GM12878 (cell line): ENCODE data around the gene EGR4. TPM values are rescaled to one million over a fixed set of nuclear protein-coding genes. Genes with fewer than 3 reads are reported as not detected.
A peak's percentile ranks its signal among the peaks of the same experiment; 100 is the strongest.

Experiments
- ATAC-seq: fragments of 200-7000 bp; cut with Tn5 transposase; 3 replicates; pipeline ENCODE4 v1.9.1; 2020; ENCODE audit warnings: mild to moderate bottlenecking, moderate library complexity
- BruUV-seq: library from RNA; stranded (reverse); fragments of 400-500 nt; replicated peaks from 2 replicates; lab custom pipeline; 2021; lab: Mats Ljungman, UMichigan
- CTCF ChIA-PET: fragments of 300-600 bp; sonication (Branson Sonifier 250); formaldehyde crosslinking; extraction: SDS; loops from one replicate; lab custom pipeline; 2021; ENCODE audit warnings: inconsistent platforms; lab: Yijun Ruan, JAX
- POLR2A ChIA-PET: fragments of 350-600 bp; formaldehyde crosslinking; extraction: SDS; loops from one replicate; lab custom pipeline; 2021; ENCODE audit warnings: inconsistent platforms; lab: Charles Lee
- RAD21 ChIA-PET: fragments of 300-600 bp; sonication (Branson Sonifier 250); formaldehyde crosslinking; loops from one replicate; lab custom pipeline; 2023; ENCODE audit warnings: antibody characterized with exemption; ENCODE audit not compliant: unreplicated experiment; lab: Charles Lee
- SMC1A ChIA-PET: fragments of 300-600 bp; sonication (Branson Sonifier 250); formaldehyde crosslinking; loops from one replicate; lab custom pipeline; 2023; ENCODE audit not compliant: unreplicated experiment, uncharacterized antibody; lab: Charles Lee
- DNase-seq: peaks from one replicate; pipeline ENCODE4 v3.0.0-alpha.2; 2011; ENCODE audit warnings: low read depth, low spot score
- FAIRE-seq: peaks from 3 replicates; lab custom pipeline; 2011; peaks lifted over from hg19 to GRCh38; lab: Jason Lieb, UNC
- H2AFZ ChIP-seq: 2 replicates; pipeline ENCODE4 v1.6.0; 2011; ENCODE audit warnings: low read depth, low read length, control low read depth; ENCODE audit not compliant: control insufficient read depth
- H3K27ac ChIP-seq: 2 replicates; pipeline ENCODE4 v1.5.1; 2011; ENCODE audit warnings: control low read depth; ENCODE audit not compliant: control insufficient read depth, insufficient read depth
- H3K27me3 ChIP-seq, 2 experiments: replicated peaks in 1 of 2; 2 replicates each; pipeline versions ENCODE4 v1.6.0 to v1.6.1; 2011; ENCODE audit warnings: low read length in 1 of 2; ENCODE audit not compliant: control insufficient read depth in 2 of 2, insufficient read depth in 2 of 2
- H3K36me3 ChIP-seq, 2 experiments: 2 replicates each; pipeline ENCODE4 v1.5.1; 2011; ENCODE audit warnings: low read length in 1 of 2; ENCODE audit not compliant: control insufficient read depth in 2 of 2, insufficient read depth in 2 of 2
- H3K4me1 ChIP-seq: 2 replicates; pipeline ENCODE4 v1.6.1; 2011; ENCODE audit warnings: mild to moderate bottlenecking, low read length, moderate library complexity, mixed read lengths; ENCODE audit not compliant: control insufficient read depth, insufficient read depth
- H3K4me2 ChIP-seq: 2 replicates; pipeline ENCODE4 v1.6.0; 2011; ENCODE audit warnings: control low read depth; ENCODE audit not compliant: control insufficient read depth, insufficient read depth
- H3K4me3 ChIP-seq: fragments of 200-600 bp; sonication (generic); 2 replicates; pipeline ENCODE4 v1.5.1; 2016
- H3K79me2 ChIP-seq: 2 replicates; pipeline ENCODE4 v1.6.0; 2011; ENCODE audit warnings: low read length; ENCODE audit not compliant: control insufficient read depth, insufficient read depth
- H3K9ac ChIP-seq: 2 replicates; pipeline ENCODE4 v1.8.0; 2011; ENCODE audit warnings: low read length, control low read depth, mixed read lengths; ENCODE audit not compliant: control insufficient read depth, insufficient read depth
- H3K9me3 ChIP-seq: replicated peaks from 3 replicates; pipeline ENCODE4 v1.5.1; 2011; ENCODE audit warnings: mild to moderate bottlenecking, low read length; ENCODE audit not compliant: control insufficient read depth, insufficient read depth
- H4K20me1 ChIP-seq: 2 replicates; pipeline ENCODE4 v1.6.0; 2011; ENCODE audit not compliant: control insufficient read depth, insufficient read depth
- MXI1 ChIP-seq: fragments of 150-350 bp; IDR thresholded peaks from 2 replicates; pipeline ENCODE4 v1.6.1; 2011; ENCODE audit warnings: low read depth, mild to moderate bottlenecking, inconsistent platforms, low read length, improper control_type of control experiment
- RUNX3 ChIP-seq: IDR thresholded peaks from 2 replicates; pipeline ENCODE4 v1.6.1; 2012; ENCODE audit warnings: low read length, inconsistent platforms
- SIN3A ChIP-seq: IDR thresholded peaks from 2 replicates; pipeline ENCODE4 v1.6.1; 2012; ENCODE audit warnings: low read depth, low read length, improper control_type of control experiment
- SMAD1 ChIP-seq: fragments of 450-650 bp; IDR thresholded peaks from 2 replicates; pipeline ENCODE4 v1.6.1; 2018; ENCODE audit warnings: mild to moderate bottlenecking, low read depth; ENCODE audit not compliant: partially characterized antibody
- WGBS: methylation state at CpG from one replicate; pipeline ENCODE4 v1.1.6; 2016; ENCODE audit warnings: low lambda C conversion rate; ENCODE audit not compliant: insufficient replicate concordance, insufficient coverage; ENCODE audit errors: missing lambda C conversion rate; 5-methylcytosine and 5-hydroxymethylcytosine counted together
- in situ Hi-C: fragments of 300-500 bp; cut with MboI; formaldehyde crosslinking; loops from 9 replicates; pipeline ENCODE4 v1.14.3; 2018; ENCODE audit warnings: mixed read lengths
- intact Hi-C: fragments of 100-400 bp; cut with micrococcal nuclease; formaldehyde crosslinking; loops from one replicate; pipeline ENCODE4 v1.14.2; 2022; ENCODE audit not compliant: unreplicated experiment
- polyA plus RNA-seq, 11 experiments: library from polyadenylated mRNA; depleted of rRNA in 4 of 11; unstranded in 6 of 11; stranded (reverse) in 5 of 11; fragments of >200 nt; fragmentation: Nextera tagmentation in 4 of 11; fragmentation: Illumina TruSeq in 1 of 11; extraction: Ambion mirVana in 4 of 11; extraction: Trizol in 1 of 11; gene quantifications; 1 replicate in 1 of 11; 2 replicates in 10 of 11; pipeline versions ENCODE4 v1.2.1 to v1.2.3, GENCODE V29; 2011 to 2016; ENCODE audit warnings: inconsistent platforms in 2 of 11, missing spikeins in 2 of 11, low read depth in 1 of 11
- total RNA-seq, 4 experiments: library from RNA; depleted of rRNA in 3 of 4; stranded (reverse); fragments of >200 nt in 3 of 4; fragmentation: Illumina TruSeq in 1 of 4; extraction: Trizol in 1 of 4; gene quantifications; 2 replicates each; pipeline versions ENCODE4 v1.2.1 to v1.2.3, GENCODE V29; 2013 to 2021
- TF ChIP-seq, protein P1 (sequence below): fragments of 450-650 bp; IDR thresholded peaks from 2 replicates; pipeline ENCODE4 v1.6.1; 2017; ENCODE audit warnings: borderline replicate concordance
- TF ChIP-seq, protein P2 (sequence below): fragments of 450-650 bp; formaldehyde crosslinking; IDR thresholded peaks from 2 replicates; pipeline ENCODE4 v1.5.0; 2022; ENCODE audit warnings: mild to moderate bottlenecking, missing genetic modification characterization
- TF ChIP-seq, protein P3 (sequence below): fragments of 450-650 bp; conservative IDR thresholded peaks from 2 replicates; pipeline ENCODE4 v1.6.1; 2017; ENCODE audit warnings: mild to moderate bottlenecking, moderate library complexity
- TF ChIP-seq, protein P4 (sequence below): fragments of 450-650 bp; IDR thresholded peaks from 2 replicates; pipeline ENCODE4 v1.6.1; 2017; ENCODE audit warnings: low read depth, mild to moderate bottlenecking, moderate library complexity
- TF ChIP-seq, protein P5 (sequence below): IDR thresholded peaks from 2 replicates; pipeline ENCODE4 v1.6.1; 2012; ENCODE audit warnings: mild to moderate bottlenecking, low read depth, low read length

The EGR4 gene
- total and polyA plus RNA-seq, 10 of the 15 experiments (the other 5 are each of a cell fraction or from before 2014, with no cell fraction given) = 0.07 TPM; not detected in 9

DNA sequence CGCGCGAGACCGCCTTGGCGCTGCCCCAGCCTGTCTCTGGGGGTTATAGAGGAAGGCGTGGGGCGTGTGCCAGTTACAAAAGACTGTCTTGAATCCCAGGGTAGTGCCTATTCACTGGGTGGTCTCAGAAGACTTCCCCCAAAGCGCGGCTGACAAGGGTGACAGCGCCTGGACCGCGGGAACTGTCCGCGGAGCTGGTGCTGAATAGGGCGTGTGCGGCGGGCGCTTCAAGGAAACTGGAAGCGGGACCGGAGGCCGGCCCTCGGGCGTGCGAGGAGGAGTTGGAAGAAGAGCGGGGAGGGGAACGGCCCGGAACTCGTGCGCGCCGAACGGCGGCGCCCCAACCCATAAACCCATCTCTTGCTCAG, 2.3 kb downstream of the EGR4 start:
- no peak for DNase-seq
- no peak for FAIRE-seq
- peaks cover 4% of the 10 kb centered on the region; the same call in 1 of the 2 replicates for H4K20me1 ChIP-seq
- peak; percentile 40 for ATAC-seq
- H3K9me3 ChIP-seq = no peaks in the 10 kb centered on the region; the same call in 2 of the 3 replicates
- H3K27me3 ChIP-seq = peaks cover 13 to 22% of the 10 kb centered on the region in 2 experiments
- TF ChIP-seq, protein P1, sequence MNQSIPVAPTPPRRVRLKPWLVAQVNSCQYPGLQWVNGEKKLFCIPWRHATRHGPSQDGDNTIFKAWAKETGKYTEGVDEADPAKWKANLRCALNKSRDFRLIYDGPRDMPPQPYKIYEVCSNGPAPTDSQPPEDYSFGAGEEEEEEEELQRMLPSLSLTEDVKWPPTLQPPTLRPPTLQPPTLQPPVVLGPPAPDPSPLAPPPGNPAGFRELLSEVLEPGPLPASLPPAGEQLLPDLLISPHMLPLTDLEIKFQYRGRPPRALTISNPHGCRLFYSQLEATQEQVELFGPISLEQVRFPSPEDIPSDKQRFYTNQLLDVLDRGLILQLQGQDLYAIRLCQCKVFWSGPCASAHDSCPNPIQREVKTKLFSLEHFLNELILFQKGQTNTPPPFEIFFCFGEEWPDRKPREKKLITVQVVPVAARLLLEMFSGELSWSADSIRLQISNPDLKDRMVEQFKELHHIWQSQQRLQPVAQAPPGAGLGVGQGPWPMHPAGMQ = no peak
- TF ChIP-seq MXI1 (peak; percentile 80), SMAD1 (no peak), RUNX3 (0 out of 2 replicates have a peak, but pooled peaks have one; percentile 13), SIN3A (peak; percentile 36; the same call in 1 of the 2 replicates)
- TF ChIP-seq, protein P2, sequence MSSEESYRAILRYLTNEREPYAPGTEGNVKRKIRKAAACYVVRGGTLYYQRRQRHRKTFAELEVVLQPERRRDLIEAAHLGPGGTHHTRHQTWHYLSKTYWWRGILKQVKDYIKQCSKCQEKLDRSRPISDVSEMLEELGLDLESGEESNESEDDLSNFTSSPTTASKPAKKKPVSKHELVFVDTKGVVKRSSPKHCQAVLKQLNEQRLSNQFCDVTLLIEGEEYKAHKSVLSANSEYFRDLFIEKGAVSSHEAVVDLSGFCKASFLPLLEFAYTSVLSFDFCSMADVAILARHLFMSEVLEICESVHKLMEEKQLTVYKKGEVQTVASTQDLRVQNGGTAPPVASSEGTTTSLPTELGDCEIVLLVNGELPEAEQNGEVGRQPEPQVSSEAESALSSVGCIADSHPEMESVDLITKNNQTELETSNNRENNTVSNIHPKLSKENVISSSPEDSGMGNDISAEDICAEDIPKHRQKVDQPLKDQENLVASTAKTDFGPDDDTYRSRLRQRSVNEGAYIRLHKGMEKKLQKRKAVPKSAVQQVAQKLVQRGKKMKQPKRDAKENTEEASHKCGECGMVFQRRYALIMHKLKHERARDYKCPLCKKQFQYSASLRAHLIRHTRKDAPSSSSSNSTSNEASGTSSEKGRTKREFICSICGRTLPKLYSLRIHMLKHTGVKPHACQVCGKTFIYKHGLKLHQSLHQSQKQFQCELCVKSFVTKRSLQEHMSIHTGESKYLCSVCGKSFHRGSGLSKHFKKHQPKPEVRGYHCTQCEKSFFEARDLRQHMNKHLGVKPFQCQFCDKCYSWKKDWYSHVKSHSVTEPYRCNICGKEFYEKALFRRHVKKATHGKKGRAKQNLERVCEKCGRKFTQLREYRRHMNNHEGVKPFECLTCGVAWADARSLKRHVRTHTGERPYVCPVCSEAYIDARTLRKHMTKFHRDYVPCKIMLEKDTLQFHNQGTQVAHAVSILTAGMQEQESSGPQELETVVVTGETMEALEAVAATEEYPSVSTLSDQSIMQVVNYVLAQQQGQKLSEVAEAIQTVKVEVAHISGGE (CRISPR knock-in tag) = no peak
- TF ChIP-seq, protein P3, sequence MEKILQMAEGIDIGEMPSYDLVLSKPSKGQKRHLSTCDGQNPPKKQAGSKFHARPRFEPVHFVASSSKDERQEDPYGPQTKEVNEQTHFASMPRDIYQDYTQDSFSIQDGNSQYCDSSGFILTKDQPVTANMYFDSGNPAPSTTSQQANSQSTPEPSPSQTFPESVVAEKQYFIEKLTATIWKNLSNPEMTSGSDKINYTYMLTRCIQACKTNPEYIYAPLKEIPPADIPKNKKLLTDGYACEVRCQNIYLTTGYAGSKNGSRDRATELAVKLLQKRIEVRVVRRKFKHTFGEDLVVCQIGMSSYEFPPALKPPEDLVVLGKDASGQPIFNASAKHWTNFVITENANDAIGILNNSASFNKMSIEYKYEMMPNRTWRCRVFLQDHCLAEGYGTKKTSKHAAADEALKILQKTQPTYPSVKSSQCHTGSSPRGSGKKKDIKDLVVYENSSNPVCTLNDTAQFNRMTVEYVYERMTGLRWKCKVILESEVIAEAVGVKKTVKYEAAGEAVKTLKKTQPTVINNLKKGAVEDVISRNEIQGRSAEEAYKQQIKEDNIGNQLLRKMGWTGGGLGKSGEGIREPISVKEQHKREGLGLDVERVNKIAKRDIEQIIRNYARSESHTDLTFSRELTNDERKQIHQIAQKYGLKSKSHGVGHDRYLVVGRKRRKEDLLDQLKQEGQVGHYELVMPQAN = peak; percentile 43; the same call in 1 of the 2 replicates
- TF ChIP-seq, protein P4, sequence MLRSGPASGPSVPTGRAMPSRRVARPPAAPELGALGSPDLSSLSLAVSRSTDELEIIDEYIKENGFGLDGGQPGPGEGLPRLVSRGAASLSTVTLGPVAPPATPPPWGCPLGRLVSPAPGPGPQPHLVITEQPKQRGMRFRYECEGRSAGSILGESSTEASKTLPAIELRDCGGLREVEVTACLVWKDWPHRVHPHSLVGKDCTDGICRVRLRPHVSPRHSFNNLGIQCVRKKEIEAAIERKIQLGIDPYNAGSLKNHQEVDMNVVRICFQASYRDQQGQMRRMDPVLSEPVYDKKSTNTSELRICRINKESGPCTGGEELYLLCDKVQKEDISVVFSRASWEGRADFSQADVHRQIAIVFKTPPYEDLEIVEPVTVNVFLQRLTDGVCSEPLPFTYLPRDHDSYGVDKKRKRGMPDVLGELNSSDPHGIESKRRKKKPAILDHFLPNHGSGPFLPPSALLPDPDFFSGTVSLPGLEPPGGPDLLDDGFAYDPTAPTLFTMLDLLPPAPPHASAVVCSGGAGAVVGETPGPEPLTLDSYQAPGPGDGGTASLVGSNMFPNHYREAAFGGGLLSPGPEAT = no peak
- TF ChIP-seq, protein P5, sequence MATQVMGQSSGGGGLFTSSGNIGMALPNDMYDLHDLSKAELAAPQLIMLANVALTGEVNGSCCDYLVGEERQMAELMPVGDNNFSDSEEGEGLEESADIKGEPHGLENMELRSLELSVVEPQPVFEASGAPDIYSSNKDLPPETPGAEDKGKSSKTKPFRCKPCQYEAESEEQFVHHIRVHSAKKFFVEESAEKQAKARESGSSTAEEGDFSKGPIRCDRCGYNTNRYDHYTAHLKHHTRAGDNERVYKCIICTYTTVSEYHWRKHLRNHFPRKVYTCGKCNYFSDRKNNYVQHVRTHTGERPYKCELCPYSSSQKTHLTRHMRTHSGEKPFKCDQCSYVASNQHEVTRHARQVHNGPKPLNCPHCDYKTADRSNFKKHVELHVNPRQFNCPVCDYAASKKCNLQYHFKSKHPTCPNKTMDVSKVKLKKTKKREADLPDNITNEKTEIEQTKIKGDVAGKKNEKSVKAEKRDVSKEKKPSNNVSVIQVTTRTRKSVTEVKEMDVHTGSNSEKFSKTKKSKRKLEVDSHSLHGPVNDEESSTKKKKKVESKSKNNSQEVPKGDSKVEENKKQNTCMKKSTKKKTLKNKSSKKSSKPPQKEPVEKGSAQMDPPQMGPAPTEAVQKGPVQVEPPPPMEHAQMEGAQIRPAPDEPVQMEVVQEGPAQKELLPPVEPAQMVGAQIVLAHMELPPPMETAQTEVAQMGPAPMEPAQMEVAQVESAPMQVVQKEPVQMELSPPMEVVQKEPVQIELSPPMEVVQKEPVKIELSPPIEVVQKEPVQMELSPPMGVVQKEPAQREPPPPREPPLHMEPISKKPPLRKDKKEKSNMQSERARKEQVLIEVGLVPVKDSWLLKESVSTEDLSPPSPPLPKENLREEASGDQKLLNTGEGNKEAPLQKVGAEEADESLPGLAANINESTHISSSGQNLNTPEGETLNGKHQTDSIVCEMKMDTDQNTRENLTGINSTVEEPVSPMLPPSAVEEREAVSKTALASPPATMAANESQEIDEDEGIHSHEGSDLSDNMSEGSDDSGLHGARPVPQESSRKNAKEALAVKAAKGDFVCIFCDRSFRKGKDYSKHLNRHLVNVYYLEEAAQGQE = peak; percentile 98
- TF ChIP-seq, all 136 proteins: peak for 5
- H3K4me1 ChIP-seq = peaks cover 4% of the 10 kb centered on the region; the same call in 1 of the 2 replicates
- no TSS peak for BruUV-seq
- no peak overlapping the region for H3K4me3 ChIP-seq
- ChIA-PET RAD21 (interaction anchor here (1.4 to 3.4 kb wide), 5 partner anchors 10 to 114 kb away, joined by 3 to 21 read pairs (median 4); partner anchors contain the start of genes CCT7 and PRADC1), CTCF (interaction anchor here (0.5 to 6.4 kb wide), 17 partner anchors 9 to 656 kb away, joined by 3 to 99 read pairs (median 5); partner anchors contain the start of genes ALMS1, CCT7, PRADC1 and SMYD5), POLR2A (interaction anchor here (0.6 to 1.8 kb wide), 3 partner anchors 19 to 78 kb away, joined by 3 to 4 read pairs (median 4); partner anchors contain the start of gene PRADC1), SMC1A (interaction anchor here (1.5 to 5.6 kb wide), 4 partner anchors 38 to 81 kb away, joined by 5 to 39 read pairs (median 14); partner anchors contain the start of gene SMYD5)
- peak overlapping the region; percentile 50 for H3K4me2 ChIP-seq
- in situ Hi-C loops (no loop called here), intact Hi-C loops (loop anchor here (2.0 kb wide), 1 partner anchor 34 kb away; no protein-coding TSS in a partner anchor)
- WGBS = 11% methylated on average over 33 of the region's 34 CpGs
- no peak overlapping the region for H2AFZ ChIP-seq
- no peaks in the 10 kb centered on the region for H3K79me2 ChIP-seq
- no peak overlapping the region for H3K27ac ChIP-seq
- no peaks in the 10 kb centered on the region for H3K36me3 ChIP-seq
- H3K9ac ChIP-seq = no peak overlapping the region
